Fibroblast of lung (primary cell): ENCODE data around the gene SLC2A1. TPM values are rescaled to one million over a fixed set of nuclear protein-coding genes. Genes with fewer than 3 reads are reported as not detected.
A peak's percentile ranks its signal among the peaks of the same experiment; 100 is the strongest.

ENCODE experiments used
- DNase-seq, 2 donors: peaks; one replicate each; pipeline versions ENCODE4 v3.0.0 to v3.0.0-alpha.2; 2010; ENCODE audit warnings: low read depth in 2 of 2
- H2AFZ ChIP-seq: 2 replicates; pipeline ENCODE4 v1.5.1; 2012; ENCODE audit warnings: low read length, control low read depth, inconsistent platforms
- H3K27ac ChIP-seq: 2 replicates; pipeline ENCODE4 v1.5.1; 2011; ENCODE audit warnings: low read length, control low read depth; ENCODE audit not compliant: insufficient read depth
- H3K27me3 ChIP-seq: 2 replicates; pipeline ENCODE4 v1.5.1; 2011; ENCODE audit warnings: mild to moderate bottlenecking, low read length; ENCODE audit not compliant: control insufficient read depth, insufficient read depth
- H3K36me3 ChIP-seq: 2 replicates; pipeline ENCODE4 v1.5.1; 2011; ENCODE audit warnings: low read length; ENCODE audit not compliant: control insufficient read depth, insufficient read depth
- H3K4me1 ChIP-seq: 2 replicates; pipeline ENCODE4 v1.5.1; 2011; ENCODE audit warnings: low read length; ENCODE audit not compliant: control insufficient read depth, insufficient read depth; ENCODE audit errors: extremely low read depth
- H3K4me2 ChIP-seq: 2 replicates; pipeline ENCODE4 v1.5.1; 2011; ENCODE audit warnings: low read length, control low read depth; ENCODE audit not compliant: insufficient read depth; ENCODE audit errors: extremely low read depth
- H3K4me3 ChIP-seq, 4 experiments: fragments of 200-600 bp in 1 of 4; sonication (generic) in 1 of 4; replicated peaks in 1 of 4; 2 replicates each; pipeline ENCODE4 v1.5.1; 2011 to 2016; ENCODE audit warnings: low read length in 4 of 4, low read depth in 3 of 4, mild to moderate bottlenecking in 3 of 4, control low read depth in 2 of 4, inconsistent platforms in 1 of 4, mixed read lengths in 1 of 4; ENCODE audit not compliant: insufficient read depth in 1 of 4; ENCODE audit errors: control extremely low read depth in 1 of 4
- H3K79me2 ChIP-seq: 2 replicates; pipeline ENCODE4 v1.5.1; 2012; ENCODE audit warnings: mild to moderate bottlenecking, low read length, inconsistent platforms; ENCODE audit not compliant: control insufficient read depth, insufficient read depth
- H3K9ac ChIP-seq: 2 replicates; pipeline ENCODE4 v1.5.1; 2011; ENCODE audit warnings: mild to moderate bottlenecking, low read length, control low read depth; ENCODE audit not compliant: insufficient read depth
- H3K9me3 ChIP-seq: 2 replicates; pipeline ENCODE4 v1.5.1; 2012; ENCODE audit warnings: low read depth, low read length; ENCODE audit not compliant: control insufficient read depth, insufficient read depth
- H4K20me1 ChIP-seq: 2 replicates; pipeline ENCODE4 v1.5.1; 2011; ENCODE audit warnings: low read length; ENCODE audit not compliant: control insufficient read depth, insufficient read depth; ENCODE audit errors: extremely low read depth
- EZH2 ChIP-seq: IDR thresholded peaks from 2 replicates; pipeline ENCODE4 v1.5.1; 2012; ENCODE audit warnings: low read length, control low read depth, mild to moderate bottlenecking; ENCODE audit errors: missing control alignments
- polyA plus RNA-seq, 2 donors: library from polyadenylated mRNA; depleted of rRNA in 1 of 2; stranded (reverse) in 1 of 2; unstranded in 1 of 2; fragments of >200 nt; gene quantifications; 2 replicates each; pipeline ENCODE4 v1.2.1, GENCODE V29; 2011 to 2012; ENCODE audit warnings: missing spikeins in 1 of 2
- total RNA-seq: library from RNA; depleted of rRNA; stranded (reverse); fragments of >200 nt; gene quantifications from 2 replicates; pipeline ENCODE4 v1.2.1, GENCODE V29; 2014
- TF ChIP-seq, protein P1 (sequence below), 2 donors: IDR thresholded peaks in 1 of 2; conservative IDR thresholded peaks in 1 of 2; 1 replicate in 1 of 2; 2 replicates in 1 of 2; pipeline ENCODE4 v1.5.1; 2011 to 2012; ENCODE audit warnings: low read length in 2 of 2, control low read depth in 1 of 2, inconsistent platforms in 1 of 2, low read depth in 1 of 2, mild to moderate bottlenecking in 1 of 2

SLC2A1 gene
- total and polyA plus RNA-seq, 2 donors (not counting 1 experiment from before 2014, with no cell fraction given) = 29.9 to 56.5 TPM

DNA sequence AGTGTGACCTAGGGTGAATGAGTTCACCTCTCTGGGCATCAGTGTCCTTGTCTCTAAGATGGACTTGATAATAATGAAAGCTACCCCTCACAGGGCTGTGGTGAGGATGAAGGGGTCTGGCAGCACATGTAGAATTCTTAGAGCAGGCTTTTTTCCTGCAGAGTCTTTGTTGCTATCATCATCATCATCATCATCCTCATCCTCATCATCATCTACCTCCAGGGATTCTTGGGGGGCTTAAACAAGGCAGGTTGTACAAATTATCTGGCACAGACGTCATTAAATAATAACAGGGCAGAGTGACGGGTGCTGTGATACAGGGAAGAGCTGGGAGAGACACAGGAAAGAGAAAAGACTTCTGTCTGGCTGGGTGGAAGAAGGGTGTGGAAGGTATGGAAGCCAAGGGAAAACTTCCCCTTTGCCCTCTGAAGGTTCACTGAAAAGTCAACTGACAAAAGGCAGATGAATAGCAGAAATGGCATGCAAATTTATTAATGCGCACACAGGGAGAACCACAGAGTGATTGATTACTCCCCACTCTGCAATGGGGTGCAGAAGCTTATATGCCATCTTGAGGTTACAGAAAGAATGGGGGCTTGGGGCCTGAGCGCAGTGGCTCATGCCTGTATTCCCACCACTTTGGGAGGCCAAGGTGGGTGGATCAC lies 17.0 kb upstream of the SLC2A1 start:
- no peak overlapping the region for H3K4me3 ChIP-seq
- no peak overlapping the region for H2AFZ ChIP-seq
- no peaks in the 10 kb centered on the region for H3K36me3 ChIP-seq
- no peak overlapping the region for H3K27ac ChIP-seq
- no peaks in the 10 kb centered on the region for H4K20me1 ChIP-seq
- no peaks in the 10 kb centered on the region for H3K27me3 ChIP-seq
- peak in 1 of 2 donors; percentile 71 for DNase-seq
- H3K9me3 ChIP-seq = no peaks in the 10 kb centered on the region
- no peak overlapping the region for H3K4me2 ChIP-seq
- TF ChIP-seq EZH2 = no peak
- TF ChIP-seq, protein P1, sequence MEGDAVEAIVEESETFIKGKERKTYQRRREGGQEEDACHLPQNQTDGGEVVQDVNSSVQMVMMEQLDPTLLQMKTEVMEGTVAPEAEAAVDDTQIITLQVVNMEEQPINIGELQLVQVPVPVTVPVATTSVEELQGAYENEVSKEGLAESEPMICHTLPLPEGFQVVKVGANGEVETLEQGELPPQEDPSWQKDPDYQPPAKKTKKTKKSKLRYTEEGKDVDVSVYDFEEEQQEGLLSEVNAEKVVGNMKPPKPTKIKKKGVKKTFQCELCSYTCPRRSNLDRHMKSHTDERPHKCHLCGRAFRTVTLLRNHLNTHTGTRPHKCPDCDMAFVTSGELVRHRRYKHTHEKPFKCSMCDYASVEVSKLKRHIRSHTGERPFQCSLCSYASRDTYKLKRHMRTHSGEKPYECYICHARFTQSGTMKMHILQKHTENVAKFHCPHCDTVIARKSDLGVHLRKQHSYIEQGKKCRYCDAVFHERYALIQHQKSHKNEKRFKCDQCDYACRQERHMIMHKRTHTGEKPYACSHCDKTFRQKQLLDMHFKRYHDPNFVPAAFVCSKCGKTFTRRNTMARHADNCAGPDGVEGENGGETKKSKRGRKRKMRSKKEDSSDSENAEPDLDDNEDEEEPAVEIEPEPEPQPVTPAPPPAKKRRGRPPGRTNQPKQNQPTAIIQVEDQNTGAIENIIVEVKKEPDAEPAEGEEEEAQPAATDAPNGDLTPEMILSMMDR (conservative IDR thresholded peaks at IDR 0.05 in 1 of 2, IDR thresholded peaks at IDR 0.05 in 1 of 2; ENCODE audit: low read depth in 1 of 2, low read length in 2 of 2) = no peak
- no peaks in the 10 kb centered on the region for H3K79me2 ChIP-seq
- H3K9ac ChIP-seq = no peak overlapping the region
- no peaks in the 10 kb centered on the region for H3K4me1 ChIP-seq

GRCh38 chr1:42974767-42975437 lies 16.2 kb upstream of the SLC2A1 start:
- H3K36me3 ChIP-seq = no peaks in the 10 kb centered on the region
- no peaks in the 10 kb centered on the region for H3K9me3 ChIP-seq
- no peak overlapping the region for H2AFZ ChIP-seq
- H3K9ac ChIP-seq = no peak overlapping the region
- H3K4me2 ChIP-seq = no peak overlapping the region
- no peaks in the 10 kb centered on the region for H3K27me3 ChIP-seq
- H3K4me1 ChIP-seq = no peaks in the 10 kb centered on the region
- DNase-seq = no peak
- H3K4me3 ChIP-seq = no peak overlapping the region
- no peaks in the 10 kb centered on the region for H3K79me2 ChIP-seq
- H3K27ac ChIP-seq = no peak overlapping the region
- TF ChIP-seq, protein P1 (conservative IDR thresholded peaks at IDR 0.05 in 1 of 2, IDR thresholded peaks at IDR 0.05 in 1 of 2; ENCODE audit: low read depth in 1 of 2, low read length in 2 of 2) = no peak
- no peak for TF ChIP-seq EZH2
- no peaks in the 10 kb centered on the region for H4K20me1 ChIP-seq

GRCh38 chr1:42973799-42974198 lies 15.1 kb upstream of the SLC2A1 start:
- Histone ChIP-seq H3K79me2 (no peaks in the 10 kb centered on the region), H3K9ac (no peak overlapping the region), H3K4me3 (no peak overlapping the region), H3K27me3 (no peaks in the 10 kb centered on the region), H3K4me1 (no peaks in the 10 kb centered on the region), H2AFZ (no peak overlapping the region), H3K36me3 (no peaks in the 10 kb centered on the region), H4K20me1 (no peaks in the 10 kb centered on the region), H3K27ac (no peak overlapping the region), H3K9me3 (no peaks in the 10 kb centered on the region), H3K4me2 (no peak overlapping the region)
- no peak for DNase-seq
- TF ChIP-seq, protein P1 (conservative IDR thresholded peaks at IDR 0.05 in 1 of 2, IDR thresholded peaks at IDR 0.05 in 1 of 2; ENCODE audit: low read depth in 1 of 2, low read length in 2 of 2) = no peak
- no peak for TF ChIP-seq EZH2
